H1 (cell line): ENCODE data around the gene CAPS2. TPM values are rescaled to one million over a fixed set of nuclear protein-coding genes. Genes with fewer than 3 reads are reported as not detected.
A peak's percentile ranks its signal among the peaks of the same experiment; 100 is the strongest.

Experiments
- ASH2L ChIP-seq: fragments of 200-600, 300-600 bp; sonication (generic); IDR thresholded peaks from one replicate; pipeline ENCODE4 v1.7.1; 2017; ENCODE audit warnings: low read length
- BACH1 ChIP-seq: IDR thresholded peaks from 2 replicates; pipeline ENCODE4 v1.6.1; 2012; ENCODE audit warnings: low read length, improper control_type of control experiment
- CBX5 ChIP-seq: fragments of 300-800, 300-1000 bp; sonication (generic); IDR thresholded peaks from 2 replicates; pipeline ENCODE4 v1.7.1; 2016; ENCODE audit warnings: antibody characterized with exemption, low read length, low read depth
- CHD1 ChIP-seq: IDR thresholded peaks from 2 replicates; pipeline ENCODE4 v1.6.1; 2012; ENCODE audit warnings: low read depth, low read length, improper control_type of control experiment
- CHD2 ChIP-seq: IDR thresholded peaks from 2 replicates; pipeline ENCODE4 v1.6.1; 2012; ENCODE audit warnings: low read length, improper control_type of control experiment
- CREB1 ChIP-seq: IDR thresholded peaks from 2 replicates; pipeline ENCODE4 v1.6.1; 2012; ENCODE audit warnings: inconsistent platforms
- CTCF ChIP-seq, 3 experiments: IDR thresholded peaks; 1 replicate in 2 of 3; 2 replicates in 1 of 3; pipeline versions ENCODE4 v1.5.1 to v1.6.1; 2011; ENCODE audit warnings: low read length in 3 of 3, mild to moderate bottlenecking in 3 of 3, inconsistent platforms in 2 of 3, low read depth in 1 of 3, moderate library complexity in 1 of 3; ENCODE audit not compliant: insufficient read depth in 1 of 3; ENCODE audit errors: control extremely low read depth in 1 of 3
- GABPA ChIP-seq: IDR thresholded peaks from 2 replicates; pipeline ENCODE4 v1.6.1; 2011; ENCODE audit warnings: mild to moderate bottlenecking, low read length, moderate library complexity, borderline replicate concordance; ENCODE audit not compliant: insufficient read depth
- JUND ChIP-seq: IDR thresholded peaks from 2 replicates; pipeline ENCODE4 v1.6.1; 2011; ENCODE audit warnings: mild to moderate bottlenecking, improper control_type of control experiment, low read length
- KDM1A ChIP-seq: fragments of 200-600, 300-600 bp; sonication (generic); IDR thresholded peaks from 2 replicates; pipeline ENCODE4 v1.7.1; 2016; ENCODE audit warnings: mild to moderate bottlenecking, low read length, borderline replicate concordance
- KDM5A ChIP-seq: fragments of 200-600 bp; IDR thresholded peaks from 2 replicates; pipeline ENCODE4 v1.7.1; 2012; ENCODE audit warnings: mild to moderate bottlenecking, low read length, inconsistent platforms, mixed read lengths
- NANOG ChIP-seq: IDR thresholded peaks from 2 replicates; pipeline ENCODE4 v1.6.1; 2011; ENCODE audit warnings: low read length, low read depth, mild to moderate bottlenecking, inconsistent platforms; ENCODE audit not compliant: insufficient read depth, poor library complexity, severe bottlenecking
- POLR2AphosphoS5 ChIP-seq: IDR thresholded peaks from 2 replicates; pipeline ENCODE4 v1.6.1; 2011; ENCODE audit warnings: low read depth, low read length
- RNF2 ChIP-seq: fragments of 200-900, 300-1000 bp; sonication (generic); IDR thresholded peaks from 2 replicates; pipeline ENCODE4 v1.7.1; 2016; ENCODE audit warnings: borderline replicate concordance, low read depth, mild to moderate bottlenecking, antibody characterized with exemption, low read length; ENCODE audit not compliant: poor library complexity, severe bottlenecking; ENCODE audit errors: missing control alignments
- SIRT6 ChIP-seq: IDR thresholded peaks from one replicate; pipeline ENCODE4 v1.7.1; 2012; ENCODE audit warnings: low read length, inconsistent platforms
- SP1 ChIP-seq: IDR thresholded peaks from 2 replicates; pipeline ENCODE4 v1.6.1; 2011; ENCODE audit warnings: low read depth, low read length
- SP2 ChIP-seq: IDR thresholded peaks from 2 replicates; pipeline ENCODE4 v1.6.1; 2012; ENCODE audit warnings: mild to moderate bottlenecking, low read length, inconsistent platforms
- SRF ChIP-seq: IDR thresholded peaks from 2 replicates; pipeline ENCODE4 v1.6.1; 2011; ENCODE audit warnings: mild to moderate bottlenecking, low read depth, low read length, moderate library complexity
- TAF7 ChIP-seq: optimal IDR thresholded peaks from 2 replicates; pipeline ENCODE3; 2011; ENCODE audit warnings: low read depth, mild to moderate bottlenecking, inconsistent platforms, low read length, moderate library complexity, borderline replicate concordance
- YY1 ChIP-seq: IDR thresholded peaks from 2 replicates; pipeline ENCODE4 v1.6.1; 2011; ENCODE audit warnings: low read depth, mild to moderate bottlenecking, low read length
- ZNF274 ChIP-seq: IDR thresholded peaks from 2 replicates; pipeline ENCODE4 v1.7.0; 2012; ENCODE audit warnings: low read length, borderline replicate concordance; ENCODE audit errors: extremely low read depth
- polyA plus RNA-seq, 7 experiments: library from polyadenylated mRNA; depleted of rRNA in 3 of 7; stranded (reverse) in 5 of 7; unstranded in 2 of 7; fragments of >200 nt in 5 of 7; fragments of 200-250 nt in 2 of 7; gene quantifications; 1 replicate in 5 of 7; 2 replicates in 1 of 7; 4 replicates in 1 of 7; pipeline versions ENCODE4 v1.2.1 to v1.2.3, GENCODE V29; 2011 to 2013; ENCODE audit warnings: missing spikeins in 2 of 7, mixed read lengths in 2 of 7
- total RNA-seq: library from RNA; stranded (reverse); fragmentation: NEBNext Ultra II Directional; extraction: Animal tissue kit (Norgen Biotek cat#: 25700); gene quantifications from 2 replicates; pipeline ENCODE4 v1.2.1, GENCODE V29; 2021
- TF ChIP-seq, protein P1 (sequence below): IDR thresholded peaks from 2 replicates; pipeline ENCODE4 v1.6.1; 2012; ENCODE audit warnings: inconsistent platforms

The CAPS2 gene
- total and polyA plus RNA-seq, 2 of the 8 experiments (the other 6 are each of a cell fraction or from before 2014, with no cell fraction given): 2.3 to 3.8 TPM

DNA sequence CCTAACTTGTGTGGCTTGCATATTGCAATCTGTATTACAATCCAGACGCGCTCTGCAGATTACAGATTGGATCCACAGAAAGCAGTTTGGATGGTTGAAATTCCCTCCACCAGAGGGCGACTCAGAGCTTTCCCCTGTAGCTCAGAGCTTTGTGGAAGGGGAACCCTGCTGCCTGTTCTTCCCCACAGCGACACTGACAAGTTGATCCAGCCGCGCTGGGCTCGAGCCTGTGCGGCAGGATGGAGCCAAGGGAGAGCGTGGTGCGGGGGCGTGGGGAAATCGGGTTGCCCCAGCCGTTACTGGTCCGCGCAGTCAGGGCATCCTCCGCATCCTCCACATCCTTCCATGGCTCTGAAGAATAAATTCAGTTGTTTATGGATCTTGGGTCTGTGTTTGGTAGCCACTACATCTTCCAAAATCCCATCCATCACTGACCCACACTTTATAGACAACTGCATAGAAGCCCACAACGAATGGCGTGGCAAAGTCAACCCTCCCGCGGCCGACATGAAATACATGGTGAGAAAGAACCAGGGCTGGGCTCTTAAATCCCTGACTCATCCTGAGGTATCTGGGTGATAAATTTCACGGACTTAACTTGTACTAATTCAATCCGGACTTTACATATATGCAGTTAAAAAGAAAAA, 4.4 kb upstream of the CAPS2 start, which contains the start of gene GLIPR1L1 (continued):
- TF ChIP-seq CTCF (IDR thresholded peaks at IDR 0.05; ENCODE audit: control extremely low read depth in 1 of 3, insufficient read depth in 1 of 3, low read depth in 1 of 3, low read length in 3 of 3) (peak; percentile 59 to 95 (median 85)), ASH2L (peak; percentile 64), SIRT6 (no peak), BACH1 (peak; percentile 65; the same call in 1 of the 2 replicates), KDM5A (no peak), TAF7 (no peak), YY1 (peak; percentile 21; the same call in 1 of the 2 replicates), CHD1 (no peak), SP2 (no peak), SP1 (no peak), POLR2AphosphoS5 (no peak), GABPA (no peak), ZNF274 (no peak), JUND (no peak), SRF (no peak), CHD2 (0 out of 2 replicates have a peak, but pooled peaks have one; percentile 39), CREB1 (peak; percentile 52; the same call in 1 of the 2 replicates), KDM1A (0 out of 2 replicates have a peak, but pooled peaks have one; percentile 58), NANOG (peak; percentile 43), RNF2 (no peak), CBX5 (no peak)
- TF ChIP-seq, protein P1, sequence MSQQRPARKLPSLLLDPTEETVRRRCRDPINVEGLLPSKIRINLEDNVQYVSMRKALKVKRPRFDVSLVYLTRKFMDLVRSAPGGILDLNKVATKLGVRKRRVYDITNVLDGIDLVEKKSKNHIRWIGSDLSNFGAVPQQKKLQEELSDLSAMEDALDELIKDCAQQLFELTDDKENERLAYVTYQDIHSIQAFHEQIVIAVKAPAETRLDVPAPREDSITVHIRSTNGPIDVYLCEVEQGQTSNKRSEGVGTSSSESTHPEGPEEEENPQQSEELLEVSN: peak; percentile 13; the same call in 1 of the 2 replicates
